GM19372 (cell line): ENCODE measurements around the gene TMSB15C.
"Not testable (repeated sequence)": the region's sequence is repeated elsewhere in the genome, so short reads cannot be mapped to it uniquely, and the experiment has no call there.

Source experiments
- ATAC-seq: cut with Tn5 transposase; IDR thresholded peaks from one replicate; pipeline ENCODE4 v1.9.1; 2021; ENCODE audit warnings: mild to moderate bottlenecking, low read depth, moderate library complexity; ENCODE audit not compliant: unreplicated experiment

The TMSB15C gene

DNA sequence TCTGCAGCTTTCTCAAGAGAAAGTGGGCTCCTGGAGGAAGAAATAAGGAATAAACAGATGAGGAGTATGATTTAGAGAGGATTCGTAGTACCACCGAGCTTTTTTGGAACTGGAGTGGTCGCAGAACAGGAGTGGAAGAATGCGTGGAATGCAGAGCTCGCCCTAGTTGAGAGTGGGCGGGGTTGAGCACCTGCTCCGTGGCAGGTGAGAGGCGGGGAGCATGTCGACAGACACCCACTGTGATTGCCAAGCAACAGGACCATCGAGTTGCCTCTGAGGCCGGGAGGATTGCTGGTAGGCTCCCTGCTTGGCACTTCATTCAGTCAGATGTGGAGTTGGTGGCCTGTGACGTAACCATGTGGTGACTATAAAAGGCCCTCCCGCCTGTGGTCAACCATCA is 21.1 kb downstream of the TMSB15C start:
- ATAC-seq, result not testable (repeated sequence)

DNA sequence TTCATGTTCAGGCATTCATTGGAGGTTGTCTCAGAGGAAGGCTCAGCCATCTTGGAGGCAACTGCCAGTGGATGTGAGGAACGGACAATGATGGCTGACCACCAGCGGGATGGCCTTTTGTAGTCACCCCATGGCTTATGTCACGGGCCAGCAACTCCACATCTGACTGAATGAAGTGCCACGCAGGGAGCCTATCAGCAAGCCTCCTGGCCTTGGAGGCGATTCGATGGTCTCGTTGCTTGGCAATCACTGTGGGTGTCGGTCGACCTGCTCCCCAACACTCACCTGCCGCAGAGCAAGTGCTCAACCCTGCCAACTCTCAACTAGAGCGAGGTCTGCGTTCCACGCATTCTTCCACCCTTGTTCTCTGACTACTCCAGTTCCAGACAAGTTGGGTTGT is 28.9 kb downstream of the TMSB15C start:
- no peak for ATAC-seq

GRCh38 chrX:104045642-104046041 is 30.4 kb downstream of the TMSB15C start:
- ATAC-seq, result no peak

GRCh38 chrX:104041003-104041402 is 35.0 kb downstream of the TMSB15C start:
- ATAC-seq, result no peak

DNA sequence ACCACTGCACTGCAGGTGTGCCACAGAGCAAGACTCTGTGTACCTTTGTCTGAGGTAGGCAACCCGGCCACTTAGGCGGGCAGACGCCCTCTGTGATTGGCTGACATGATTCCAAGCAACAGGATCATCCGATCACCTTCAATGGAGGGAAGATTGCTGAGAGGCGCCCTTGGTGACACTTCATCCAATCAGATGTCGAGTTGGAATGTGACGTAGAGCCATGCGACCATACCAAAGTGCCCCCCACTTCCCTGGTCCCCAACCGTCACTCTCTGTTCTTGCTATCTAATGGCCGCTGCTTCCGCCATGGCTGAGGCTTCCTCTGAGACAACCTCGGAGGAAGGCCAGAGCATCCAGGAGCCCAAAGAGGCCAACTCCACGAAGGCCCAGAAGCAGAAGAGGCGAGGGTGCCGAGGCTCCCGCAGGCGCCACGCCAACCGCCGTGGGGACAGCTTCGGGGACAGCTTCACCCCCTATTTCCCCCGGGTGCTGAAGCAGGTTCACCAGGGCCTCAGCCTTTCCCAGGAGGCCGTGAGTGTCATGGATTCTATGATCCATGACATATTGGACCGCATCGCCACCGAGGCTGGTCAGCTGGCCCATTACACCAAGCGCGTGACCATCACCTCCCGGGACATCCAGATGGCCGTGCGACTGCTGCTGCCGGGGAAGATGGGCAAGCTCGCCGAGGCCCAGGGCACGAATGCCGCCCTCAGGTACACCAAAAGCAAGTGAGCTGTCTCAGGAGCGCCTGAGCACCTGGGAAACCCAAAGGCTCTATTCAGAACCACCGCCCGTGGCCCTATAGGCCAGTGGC is 36.1 kb downstream of the TMSB15C start, which contains the start of gene H2BW2:
Gene H2BW2 (plus strand): TSS at position 268 of the 817 bp plus-strand sequence. CDS start 39 bp downstream, at position 307.
- no peak for ATAC-seq
